ENCODE results near the gene RGSL1. TPM values are rescaled to one million over a fixed set of nuclear protein-coding genes. Genes with fewer than 3 reads are reported as not detected.

Gene RGSL1
- total and polyA plus RNA-seq, 2 donors, result not detected

DNA sequence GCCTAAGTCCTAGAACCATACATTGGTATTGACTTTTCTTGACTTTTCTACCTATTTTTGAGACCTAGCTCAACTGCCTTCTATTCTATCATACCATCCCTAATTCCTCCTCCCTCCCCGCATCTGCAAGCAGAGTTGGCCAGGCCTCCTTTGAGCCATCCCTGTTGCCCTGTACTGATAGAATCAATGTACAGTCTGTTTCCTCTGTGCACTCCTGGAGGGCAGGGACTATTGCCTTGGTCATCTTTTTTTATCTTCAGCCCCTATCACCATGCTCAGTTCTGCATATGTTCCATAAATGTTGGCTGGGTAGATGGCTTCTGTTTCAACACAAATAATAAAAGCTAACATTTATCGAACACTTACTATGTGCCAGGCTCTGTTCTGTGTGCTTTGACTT is 158.3 kb downstream of the RGSL1 start:
- Histone ChIP-seq H3K4me1 (ENCODE audit: insufficient read depth) (no peaks in the 10 kb centered on the region), H3K4me3 (ENCODE audit: low read depth, low read length) (no peak overlapping the region), H3K36me3 (ENCODE audit: insufficient read depth) (no peaks in the 10 kb centered on the region), H3K27ac (ENCODE audit: low read depth) (no peak overlapping the region)
- no peak for DNase-seq (ENCODE audit: extremely low spot score)
- 88% methylated on average over 2 of the region's 2 CpGs for WGBS

DNA sequence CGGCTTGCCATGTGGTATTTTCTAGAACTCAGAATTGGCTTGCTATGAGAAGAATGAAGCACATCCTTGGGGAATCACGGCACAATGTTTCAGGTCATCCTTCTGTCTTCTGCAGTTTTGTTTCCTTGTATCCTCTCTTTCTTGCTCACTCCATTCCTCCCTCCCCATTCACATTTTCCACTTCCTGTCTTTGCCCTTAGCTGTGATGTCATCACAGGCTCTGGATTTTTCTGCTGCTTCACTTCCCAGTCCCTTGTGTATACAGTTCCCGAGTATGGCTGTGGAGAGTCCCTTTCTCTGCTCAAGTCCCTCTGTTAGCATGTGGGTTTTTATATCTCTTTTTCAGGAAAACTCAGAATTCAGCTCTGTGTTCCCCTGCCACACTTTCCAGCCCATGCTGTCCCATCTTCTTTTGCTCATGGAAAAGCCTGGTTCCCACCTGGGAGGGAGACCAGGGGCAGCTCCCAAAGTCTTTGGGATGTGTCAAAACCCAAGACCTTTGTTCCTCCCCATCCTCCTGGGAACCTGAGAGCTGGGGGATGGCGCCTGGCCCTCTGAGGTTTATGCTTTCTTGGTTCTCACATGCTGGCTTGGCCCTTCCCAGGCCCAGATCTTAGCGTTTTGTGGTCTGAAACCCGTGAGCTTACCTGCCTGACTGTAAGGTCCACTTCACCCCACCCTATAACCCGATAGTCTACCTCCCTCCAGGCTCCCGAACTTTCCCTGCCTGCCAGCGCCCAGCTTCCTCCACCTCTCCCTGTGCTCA is 159.1 kb downstream of the RGSL1 start:
- no peaks in the 10 kb centered on the region for H3K4me1 ChIP-seq (ENCODE audit: insufficient read depth)
- DNase-seq (ENCODE audit: extremely low spot score), result no peak
- no peak overlapping the region for H3K4me3 ChIP-seq (ENCODE audit: low read depth, low read length)
- H3K27ac ChIP-seq (ENCODE audit: low read depth), result no peak overlapping the region
- H3K36me3 ChIP-seq (ENCODE audit: insufficient read depth), result no peaks in the 10 kb centered on the region
- WGBS, result 82% methylated on average over 9 of the region's 9 CpGs

Small RNA genes within 50 kb of the gene (small RNA-seq; reads per million reads assigned to genes)
- not detected for gene RF00017

Other genes starting within 250 kb of the RGSL1 start
- 304 TPM for gene GLUL, start 58.4 kb upstream of the RGSL1 start, total RNA-seq
- 1,565 TPM for gene GLUL, start 58.4 kb upstream of the RGSL1 start, polyA plus RNA-seq
- gene TEDDM1, start 49.5 kb upstream of the RGSL1 start, total RNA-seq, result not detected
- not detected for gene TEDDM1, start 49.5 kb upstream of the RGSL1 start, polyA plus RNA-seq
- gene RNASEL, start 139.1 kb downstream of the RGSL1 start, total RNA-seq, result 17.2 TPM
- gene RNASEL, start 139.1 kb downstream of the RGSL1 start, polyA plus RNA-seq, result 10.7 TPM
- gene RGS16, start 154.2 kb downstream of the RGSL1 start, total RNA-seq, result 7.9 TPM
- gene RGS16, start 154.2 kb downstream of the RGSL1 start, polyA plus RNA-seq, result 5.9 TPM
- gene RGS8, start 234.4 kb downstream of the RGSL1 start, total RNA-seq, result 0.05 TPM
- 0.03 TPM for gene RGS8, start 234.4 kb downstream of the RGSL1 start, polyA plus RNA-seq

All from urinary bladder (tissue), 4 donors.